ENCODE measurements around the gene COQ4.

The COQ4 gene

GRCh38 chr9:128382261-128382660 lies 59.6 kb downstream of the COQ4 start:
- H3K27me3 ChIP-seq (ENCODE audit: insufficient read depth, low read length) = no peaks in the 10 kb centered on the region
- no peaks in the 10 kb centered on the region for H3K9me3 ChIP-seq (ENCODE audit: low read length)
- H2AFZ ChIP-seq (ENCODE audit: low read depth, low read length) = no peak overlapping the region
- peaks cover 15% of the 10 kb centered on the region for H3K36me3 ChIP-seq (ENCODE audit: insufficient read depth, low read length)
- no peak overlapping the region for H3K4me3 ChIP-seq (ENCODE audit: low read length)
- peaks cover 59% of the 10 kb centered on the region for H3K4me1 ChIP-seq (ENCODE audit: insufficient read depth, low read length)

GRCh38 chr9:128383007-128383753 lies 60.5 kb downstream of the COQ4 start:
- Histone ChIP-seq H3K9me3 (ENCODE audit: low read length) (no peaks in the 10 kb centered on the region), H3K27me3 (ENCODE audit: insufficient read depth, low read length) (no peaks in the 10 kb centered on the region), H2AFZ (ENCODE audit: low read depth, low read length) (no peak overlapping the region), H3K4me3 (ENCODE audit: low read length) (no peak overlapping the region), H3K36me3 (ENCODE audit: insufficient read depth, low read length) (peaks cover 14% of the 10 kb centered on the region), H3K4me1 (ENCODE audit: insufficient read depth, low read length) (peaks cover 68% of the 10 kb centered on the region)
